Panc1 (cell line): Measurements from ENCODE around the gene ZNF652. TPM values are rescaled to one million over a fixed set of nuclear protein-coding genes. Genes with fewer than 3 reads are reported as not detected.

Experiments used
- ATAC-seq: fragments of 200-7000 bp; cut with Tn5 transposase; 2 replicates; pipeline ENCODE4 v1.9.1; 2020; ENCODE audit warnings: mild to moderate bottlenecking, moderate library complexity
- BruUV-seq: library from RNA; stranded (reverse); fragments of 400-500 nt; replicated peaks from 2 replicates; lab custom pipeline; 2021; lab: Mats Ljungman, UMichigan
- CTCF ChIA-PET: fragments of 300-600 bp; sonication (Branson Sonifier 250); formaldehyde crosslinking; loops from one replicate; lab custom pipeline; 2022; ENCODE audit warnings: antibody characterized with exemption; lab: Charles Lee
- POLR2A ChIA-PET: fragments of 300-600 bp; sonication (Branson Sonifier 250); formaldehyde crosslinking; loops from one replicate; lab custom pipeline; 2022; ENCODE audit warnings: antibody characterized with exemption; lab: Charles Lee
- DNase-seq: peaks from one replicate; pipeline ENCODE4 v3.0.0-alpha.2; 2010; ENCODE audit warnings: low read depth, low spot score
- H3K27ac ChIP-seq: 2 replicates; pipeline ENCODE4 v1.5.1; 2011; ENCODE audit warnings: mild to moderate bottlenecking, low read length, inconsistent platforms
- H3K27me3 ChIP-seq: fragments of 200-500 bp; sonication (Bioruptor generic); 2 replicates; pipeline ENCODE4 v1.6.0; 2014; ENCODE audit warnings: low read length, inconsistent platforms; ENCODE audit not compliant: control insufficient read depth, insufficient read depth
- H3K36me3 ChIP-seq: fragments of 200-500 bp; sonication (Bioruptor generic); 2 replicates; pipeline ENCODE4 v1.5.1; 2014; ENCODE audit warnings: inconsistent platforms, mild to moderate bottlenecking, low read length, moderate library complexity; ENCODE audit not compliant: control insufficient read depth, insufficient read depth
- H3K4me1 ChIP-seq: 2 replicates; pipeline ENCODE4 v1.5.1; 2011; ENCODE audit warnings: inconsistent platforms, mild to moderate bottlenecking, low read length, moderate library complexity; ENCODE audit not compliant: control insufficient read depth, insufficient read depth
- H3K4me3 ChIP-seq, 2 experiments: 2 replicates each; pipeline ENCODE4 v1.5.1; 2011 to 2012; ENCODE audit warnings: low read depth in 2 of 2, low read length in 2 of 2, mild to moderate bottlenecking in 2 of 2, inconsistent platforms in 1 of 2, moderate library complexity in 1 of 2
- H3K9me3 ChIP-seq: fragments of 200-500 bp; sonication (Bioruptor generic); 2 replicates; pipeline ENCODE4 v1.5.1; 2014; ENCODE audit warnings: low read depth, mild to moderate bottlenecking, inconsistent platforms, low read length, moderate library complexity; ENCODE audit not compliant: control insufficient read depth, insufficient read depth
- CTCF ChIP-seq: fragments of 450-650 bp; IDR thresholded peaks from 2 replicates; pipeline ENCODE4 v1.5.1; 2017; ENCODE audit warnings: mild to moderate bottlenecking
- POLR2AphosphoS5 ChIP-seq: IDR thresholded peaks from 2 replicates; pipeline ENCODE4 v1.6.1; 2012; ENCODE audit warnings: mild to moderate bottlenecking, low read depth, low read length, moderate library complexity
- SIN3A ChIP-seq: IDR thresholded peaks from 2 replicates; pipeline ENCODE4 v1.6.1; 2012; ENCODE audit warnings: low read depth, mild to moderate bottlenecking, low read length, moderate library complexity, borderline replicate concordance; ENCODE audit not compliant: insufficient read depth
- TCF7L2 ChIP-seq: IDR thresholded peaks from 2 replicates; pipeline ENCODE4 v1.6.1; 2011; ENCODE audit warnings: mild to moderate bottlenecking, low read depth, low read length, inconsistent platforms
- in situ Hi-C: cut with HindIII; loops from 2 replicates; pipeline ENCODE4 v1.10.0; 2016; ENCODE audit warnings: low sequenced_read_pairs, low pct_unique_long_range_greater_than_20kb
- intact Hi-C: fragments of 100-400 bp; cut with micrococcal nuclease; formaldehyde crosslinking; loops from one replicate; pipeline ENCODE4 v1.10.0; 2022; ENCODE audit not compliant: unreplicated experiment
- total RNA-seq: library from RNA; stranded (reverse); gene quantifications from one replicate; pipeline ENCODE4 v1.2.1, GENCODE V29; 2021; ENCODE audit not compliant: unreplicated experiment
- TF ChIP-seq, protein P1 (sequence below), 2 experiments: IDR thresholded peaks; 2 replicates each; pipeline ENCODE4 v1.6.1; 2011 to 2012; ENCODE audit warnings: low read depth in 2 of 2, control low read depth in 1 of 2, low read length in 1 of 2, mild to moderate bottlenecking in 1 of 2, moderate library complexity in 1 of 2; ENCODE audit not compliant: insufficient read depth in 1 of 2

ZNF652 gene
- total RNA-seq, 1 experiment from 2014 or later, result 42.4 TPM

GRCh38 chr17:49404361-49404760 lies 42.3 kb upstream of the ZNF652 start:
- ChIA-PET CTCF (no interaction called here), POLR2A (no interaction called here)
- Histone ChIP-seq H3K4me1 (0 out of 2 replicates have a peak, but pooled peaks cover 4% of the 10 kb centered on the region), H3K27ac (no peak overlapping the region), H3K36me3 (peaks cover 25% of the 10 kb centered on the region), H3K4me3 (no peak overlapping the region), H3K27me3 (no peaks in the 10 kb centered on the region), H3K9me3 (no peaks in the 10 kb centered on the region)
- in situ Hi-C loops (no loop called here), intact Hi-C loops (no loop called here)
- DNase-seq (no peak), ATAC-seq (no peak)
- TF ChIP-seq, protein P1, sequence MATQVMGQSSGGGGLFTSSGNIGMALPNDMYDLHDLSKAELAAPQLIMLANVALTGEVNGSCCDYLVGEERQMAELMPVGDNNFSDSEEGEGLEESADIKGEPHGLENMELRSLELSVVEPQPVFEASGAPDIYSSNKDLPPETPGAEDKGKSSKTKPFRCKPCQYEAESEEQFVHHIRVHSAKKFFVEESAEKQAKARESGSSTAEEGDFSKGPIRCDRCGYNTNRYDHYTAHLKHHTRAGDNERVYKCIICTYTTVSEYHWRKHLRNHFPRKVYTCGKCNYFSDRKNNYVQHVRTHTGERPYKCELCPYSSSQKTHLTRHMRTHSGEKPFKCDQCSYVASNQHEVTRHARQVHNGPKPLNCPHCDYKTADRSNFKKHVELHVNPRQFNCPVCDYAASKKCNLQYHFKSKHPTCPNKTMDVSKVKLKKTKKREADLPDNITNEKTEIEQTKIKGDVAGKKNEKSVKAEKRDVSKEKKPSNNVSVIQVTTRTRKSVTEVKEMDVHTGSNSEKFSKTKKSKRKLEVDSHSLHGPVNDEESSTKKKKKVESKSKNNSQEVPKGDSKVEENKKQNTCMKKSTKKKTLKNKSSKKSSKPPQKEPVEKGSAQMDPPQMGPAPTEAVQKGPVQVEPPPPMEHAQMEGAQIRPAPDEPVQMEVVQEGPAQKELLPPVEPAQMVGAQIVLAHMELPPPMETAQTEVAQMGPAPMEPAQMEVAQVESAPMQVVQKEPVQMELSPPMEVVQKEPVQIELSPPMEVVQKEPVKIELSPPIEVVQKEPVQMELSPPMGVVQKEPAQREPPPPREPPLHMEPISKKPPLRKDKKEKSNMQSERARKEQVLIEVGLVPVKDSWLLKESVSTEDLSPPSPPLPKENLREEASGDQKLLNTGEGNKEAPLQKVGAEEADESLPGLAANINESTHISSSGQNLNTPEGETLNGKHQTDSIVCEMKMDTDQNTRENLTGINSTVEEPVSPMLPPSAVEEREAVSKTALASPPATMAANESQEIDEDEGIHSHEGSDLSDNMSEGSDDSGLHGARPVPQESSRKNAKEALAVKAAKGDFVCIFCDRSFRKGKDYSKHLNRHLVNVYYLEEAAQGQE (IDR thresholded peaks at IDR 0.05; ENCODE audit: insufficient read depth in 1 of 2, low read depth in 2 of 2, low read length in 1 of 2), result no peak
- TF ChIP-seq CTCF (no peak), TCF7L2 (no peak), SIN3A (no peak), POLR2AphosphoS5 (no peak)
- BruUV-seq, result TSS peak; percentile 60

- intact Hi-C loops (no loop called here), in situ Hi-C loops (no loop called here)
- Histone ChIP-seq H3K27ac (no peak overlapping the region), H3K4me3 (no peak overlapping the region), H3K4me1 (0 out of 2 replicates have a peak, but pooled peaks cover 4% of the 10 kb centered on the region), H3K9me3 (no peaks in the 10 kb centered on the region), H3K36me3 (peaks cover 24% of the 10 kb centered on the region), H3K27me3 (no peaks in the 10 kb centered on the region)
- BruUV-seq, result no TSS peak
- no peak for TF ChIP-seq SIN3A
- no peak for ATAC-seq
- CTCF ChIA-PET, result no interaction called here
- POLR2A ChIA-PET, result no interaction called here
- no peak for DNase-seq
Measured at GRCh38 chr17:49403514-49404289, 41.7 kb upstream of the ZNF652 start.

DNA sequence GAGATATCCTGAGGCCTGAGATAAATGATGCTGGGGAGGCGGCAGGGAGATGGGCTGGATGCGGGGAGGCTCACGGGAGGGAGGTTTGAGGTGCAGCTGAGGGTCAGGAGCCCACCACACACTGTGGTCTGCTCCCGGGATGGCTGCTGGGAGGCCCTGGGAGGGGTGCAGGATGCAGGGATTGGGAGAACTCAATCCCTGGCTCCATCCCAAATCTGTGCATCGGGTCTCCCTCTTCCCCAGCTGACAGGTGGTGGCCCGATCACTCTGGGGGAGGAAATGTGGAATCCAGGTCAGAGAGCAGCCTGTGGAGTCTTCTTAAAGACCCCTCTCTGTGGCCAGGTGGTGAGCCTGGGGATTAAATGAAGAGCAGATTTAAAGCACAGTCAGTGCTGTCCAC lies 40.7 kb upstream of the ZNF652 start:
- in situ Hi-C loops, result no loop called here

More for the DNA sequence above, 40.7 kb upstream of the ZNF652 start:
- intact Hi-C loops, result no loop called here
- TF ChIP-seq, protein P1 (IDR thresholded peaks at IDR 0.05; ENCODE audit: insufficient read depth in 1 of 2, low read depth in 2 of 2, low read length in 1 of 2), result no peak
- no peak for TF ChIP-seq CTCF
- no peak for TF ChIP-seq SIN3A
- no peak for TF ChIP-seq POLR2AphosphoS5
- no peak for TF ChIP-seq TCF7L2
- Histone ChIP-seq H3K4me1 (no peaks in the 10 kb centered on the region), H3K36me3 (peaks cover 18% of the 10 kb centered on the region), H3K9me3 (no peaks in the 10 kb centered on the region), H3K27me3 (no peaks in the 10 kb centered on the region), H3K27ac (no peak overlapping the region), H3K4me3 (no peak overlapping the region)
- no peak for ATAC-seq
- POLR2A ChIA-PET, result no interaction called here
- DNase-seq, result no peak
- CTCF ChIA-PET, result no interaction called here
- BruUV-seq, result no TSS peak
